GM23248 (cell line): ENCODE data around the gene PATE1. TPM values are rescaled to one million over a fixed set of nuclear protein-coding genes. Genes with fewer than 3 reads are reported as not detected.

Source experiments
- DNase-seq: peaks from one replicate; pipeline ENCODE4 v3.0.0-alpha.2; 2015
- H2AFZ ChIP-seq: fragments of 200-600 bp; sonication (generic); 2 replicates; pipeline ENCODE4 v1.6.1; 2016; ENCODE audit warnings: antibody characterized with exemption
- H3F3A ChIP-seq: fragments of 200-600 bp; sonication (generic); 2 replicates; pipeline ENCODE4 v1.6.1; 2016; ENCODE audit warnings: mild to moderate bottlenecking, antibody characterized with exemption, mixed run types; ENCODE audit not compliant: insufficient read depth
- H3K27ac ChIP-seq: fragments of 200-600 bp; sonication (generic); 2 replicates; pipeline ENCODE4 v1.5.1; 2016; ENCODE audit warnings: mild to moderate bottlenecking
- H3K27me3 ChIP-seq: fragments of 200-600 bp; sonication (generic); replicated peaks from 2 replicates; pipeline ENCODE4 v1.6.1; 2016; ENCODE audit warnings: mild to moderate bottlenecking; ENCODE audit not compliant: insufficient read depth
- H3K36me3 ChIP-seq: fragments of 200-600 bp; sonication (generic); 2 replicates; pipeline ENCODE4 v1.6.1; 2016; ENCODE audit warnings: low read depth, mild to moderate bottlenecking
- H3K4me1 ChIP-seq: fragments of 200-600 bp; sonication (generic); 2 replicates; pipeline ENCODE4 v1.6.1; 2016; ENCODE audit warnings: mild to moderate bottlenecking; ENCODE audit not compliant: insufficient read depth
- H3K4me2 ChIP-seq: fragments of 200-600 bp; sonication (generic); one replicate; pipeline ENCODE4 v1.6.1; 2016; ENCODE audit warnings: mild to moderate bottlenecking; ENCODE audit not compliant: unreplicated experiment
- H3K4me3 ChIP-seq: fragments of 200-600 bp; sonication (generic); 2 replicates; pipeline ENCODE4 v1.5.1; 2016; ENCODE audit warnings: mild to moderate bottlenecking
- H3K79me2 ChIP-seq: fragments of 200-600 bp; sonication (generic); 2 replicates; pipeline ENCODE4 v1.6.1; 2016; ENCODE audit warnings: mild to moderate bottlenecking; ENCODE audit not compliant: insufficient read depth
- H3K9ac ChIP-seq: fragments of 200-600 bp; sonication (generic); 2 replicates; pipeline ENCODE4 v1.6.1; 2016; ENCODE audit warnings: mild to moderate bottlenecking
- H3K9me2 ChIP-seq: fragments of 200-600 bp; sonication (generic); 2 replicates; pipeline ENCODE4 v1.6.1; 2016; ENCODE audit warnings: mixed run types, mild to moderate bottlenecking, moderate library complexity; ENCODE audit not compliant: insufficient read depth
- H3K9me3 ChIP-seq: fragments of 200-600 bp; sonication (generic); one replicate; pipeline ENCODE4 v1.6.1; 2017; ENCODE audit warnings: low read depth
- H4K20me1 ChIP-seq: fragments of 200-600 bp; sonication (generic); 2 replicates; pipeline ENCODE4 v1.6.0; 2016; ENCODE audit not compliant: insufficient read depth
- EZH2 ChIP-seq: fragments of 200-600 bp; sonication (generic); IDR thresholded peaks from 2 replicates; pipeline ENCODE4 v1.6.1; 2018; ENCODE audit warnings: antibody characterized with exemption, mild to moderate bottlenecking; ENCODE audit not compliant: insufficient read depth, poor library complexity, severe bottlenecking
- EZH2phosphoT487 ChIP-seq: fragments of 200-600 bp; sonication (generic); IDR thresholded peaks from 2 replicates; pipeline ENCODE4 v1.6.1; 2018; ENCODE audit warnings: antibody characterized with exemption, moderate library complexity, mild to moderate bottlenecking, low read depth; ENCODE audit not compliant: insufficient read depth
- WGBS, 2 experiments: methylation state at CpG; one replicate each; pipeline ENCODE4 v1.1.6; 2015 to 2017; ENCODE audit warnings: low lambda C conversion rate in 2 of 2, low coverage in 1 of 2; ENCODE audit errors: missing lambda C conversion rate in 2 of 2; 5-methylcytosine and 5-hydroxymethylcytosine counted together
- in situ Hi-C: fragments of 300-500 bp; cut with MboI; formaldehyde crosslinking; loops from 2 replicates; pipeline ENCODE4 v1.15.0; 2020
- polyA plus RNA-seq: library from polyadenylated mRNA; unstranded; fragments of >200 nt; fragmentation: Nextera tagmentation; extraction: Ambion mirVana; gene quantifications from 2 replicates; pipeline ENCODE4 v1.2.1, GENCODE V29; 2016
- total RNA-seq: library from RNA; depleted of rRNA; stranded (reverse); fragments of >200 nt; shearing (Covaris generic); gene quantifications from 2 replicates; pipeline ENCODE4 v1.2.3, GENCODE V29; 2014

The PATE1 gene
- total and polyA plus RNA-seq, 2 experiments from 2014 or later = not detected

DNA sequence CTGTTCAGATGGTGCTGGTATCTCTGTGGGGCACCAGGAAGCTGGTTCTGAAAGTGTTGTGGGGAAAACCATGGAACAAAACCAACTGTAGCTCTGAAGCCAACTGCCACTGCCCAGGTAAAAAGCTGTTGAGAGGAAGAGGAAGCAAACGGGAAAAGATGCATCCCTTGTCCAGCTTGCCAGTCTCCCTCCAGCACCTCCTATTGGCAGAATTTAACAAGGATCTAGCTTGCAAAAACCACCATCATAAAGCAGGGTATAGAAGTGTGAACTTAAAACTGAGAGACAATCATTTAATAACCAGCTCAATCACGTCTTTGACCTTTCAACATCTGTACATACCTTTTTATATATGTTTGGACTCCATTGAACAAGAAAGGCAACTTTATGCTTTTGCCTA is 4.5 kb downstream of the PATE1 start:
- DNase-seq = no peak
- Histone ChIP-seq H3K27me3 (peaks cover 31% of the 10 kb centered on the region), H3K9me2 (no peaks in the 10 kb centered on the region), H3K9me3 (no peaks in the 10 kb centered on the region), H3K27ac (no peak overlapping the region), H3K4me3 (no peak overlapping the region), H3F3A (no peaks in the 10 kb centered on the region), H3K4me2 (no peak overlapping the region), H2AFZ (no peak overlapping the region), H3K4me1 (no peaks in the 10 kb centered on the region), H3K36me3 (no peaks in the 10 kb centered on the region), H3K79me2 (no peaks in the 10 kb centered on the region), H4K20me1 (no peaks in the 10 kb centered on the region), H3K9ac (no peak overlapping the region)
- in situ Hi-C loops = no loop called here
- 24 to 36% methylated on average over 2 of the region's 2 CpGs for WGBS, 2 experiments
- TF ChIP-seq EZH2 (no peak), EZH2phosphoT487 (no peak)

DNA sequence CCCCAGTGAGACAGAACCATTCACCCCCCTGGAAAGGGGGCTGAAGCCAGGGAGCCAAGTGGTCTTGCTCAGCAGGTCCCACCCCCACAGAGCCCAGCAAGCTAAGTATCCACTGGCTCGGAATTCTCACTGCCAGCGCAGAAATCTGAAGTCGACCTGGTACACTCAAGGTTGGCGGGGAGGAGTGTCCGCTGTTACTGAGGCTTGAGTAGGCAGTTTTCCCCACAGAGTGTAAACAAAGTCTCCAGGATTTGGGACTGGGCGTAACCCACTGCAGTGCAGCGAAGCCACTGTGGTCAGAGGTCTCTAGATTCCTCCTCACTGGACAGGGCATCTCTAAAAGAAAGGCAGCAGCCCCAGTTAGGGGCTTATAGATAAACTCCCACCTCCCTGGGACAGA is 10.0 kb downstream of the PATE1 start:
- Histone ChIP-seq H3K27ac (no peak overlapping the region), H3K9me2 (no peaks in the 10 kb centered on the region), H3K36me3 (no peaks in the 10 kb centered on the region), H3K79me2 (no peaks in the 10 kb centered on the region), H2AFZ (no peak overlapping the region), H3K4me1 (no peaks in the 10 kb centered on the region), H3K4me2 (no peak overlapping the region), H3K4me3 (no peak overlapping the region), H4K20me1 (no peaks in the 10 kb centered on the region), H3K27me3 (peaks cover 19% of the 10 kb centered on the region), H3K9me3 (no peaks in the 10 kb centered on the region), H3K9ac (no peak overlapping the region), H3F3A (no peaks in the 10 kb centered on the region)
- no peak for DNase-seq
- no peak for TF ChIP-seq EZH2
- TF ChIP-seq EZH2phosphoT487 = no peak
- WGBS, 2 experiments = 46 to 57% methylated on average over 7 of the region's 7 CpGs
- in situ Hi-C loops = no loop called here

DNA sequence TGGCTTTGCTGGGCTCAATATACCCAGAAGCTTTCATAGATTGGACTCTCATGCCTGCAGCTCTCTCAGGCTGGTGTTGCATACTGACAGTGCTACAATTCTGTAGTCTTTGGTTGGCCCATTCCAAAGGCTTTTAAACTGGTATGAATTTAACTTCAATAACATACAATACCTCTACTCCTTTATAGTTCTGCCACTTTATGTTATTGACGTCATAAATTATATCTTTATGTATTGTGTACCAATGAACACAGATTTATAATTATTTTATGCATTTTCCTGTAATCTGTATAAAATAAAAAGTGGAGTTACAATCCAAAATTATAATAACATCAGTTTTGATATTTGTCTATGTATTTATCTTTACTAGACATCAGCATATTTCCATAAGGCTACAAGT is 16.4 kb downstream of the PATE1 start:
- H3K9me3 ChIP-seq = no peaks in the 10 kb centered on the region
- WGBS, 2 experiments = 9 to 22% methylated on average over 1 of the region's 1 CpG
- in situ Hi-C loops = no loop called here

DNA sequence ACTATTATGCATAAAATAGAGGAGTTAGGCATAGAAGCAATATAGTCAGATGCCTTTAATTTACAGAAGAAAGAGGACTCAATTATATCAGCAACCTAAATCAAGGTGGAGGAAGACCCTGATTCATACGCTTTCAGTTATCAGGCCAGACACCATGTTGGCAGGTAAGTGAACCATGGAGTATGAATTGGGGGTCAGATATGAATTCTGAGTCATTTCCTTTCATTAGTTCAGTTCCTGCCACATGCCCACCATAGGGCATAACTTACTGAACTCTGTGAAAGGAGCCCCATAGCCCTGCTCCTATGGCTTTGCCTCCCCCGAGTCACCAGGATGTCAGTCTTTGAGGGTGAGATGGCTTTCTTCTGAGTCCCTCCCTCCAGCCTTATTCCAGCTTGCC is 17.4 kb downstream of the PATE1 start:
- TF ChIP-seq EZH2phosphoT487 (no peak), EZH2 (no peak)
- H3K9ac ChIP-seq = no peak overlapping the region
- no peaks in the 10 kb centered on the region for H3F3A ChIP-seq
- no peaks in the 10 kb centered on the region for H3K9me2 ChIP-seq
- no peaks in the 10 kb centered on the region for H3K9me3 ChIP-seq
- WGBS, 2 experiments = 61% methylated on average over 2 of the region's 2 CpGs
- no peaks in the 10 kb centered on the region for H3K36me3 ChIP-seq
- no peak overlapping the region for H3K4me3 ChIP-seq
- H3K4me1 ChIP-seq = no peaks in the 10 kb centered on the region
- in situ Hi-C loops = no loop called here
- H3K4me2 ChIP-seq = no peak overlapping the region
- H3K27ac ChIP-seq = no peak overlapping the region
- no peak for DNase-seq
- H2AFZ ChIP-seq = no peak overlapping the region
- peaks cover 28% of the 10 kb centered on the region for H3K27me3 ChIP-seq
- H3K79me2 ChIP-seq = no peaks in the 10 kb centered on the region
- H4K20me1 ChIP-seq = no peaks in the 10 kb centered on the region

More for the DNA sequence above, 16.4 kb downstream of the PATE1 start:
- no peaks in the 10 kb centered on the region for H4K20me1 ChIP-seq
- H3K4me1 ChIP-seq = no peaks in the 10 kb centered on the region
- H3K27me3 ChIP-seq = peaks cover 28% of the 10 kb centered on the region
- no peaks in the 10 kb centered on the region for H3K36me3 ChIP-seq
- TF ChIP-seq EZH2 (no peak), EZH2phosphoT487 (no peak)
- H3K79me2 ChIP-seq = no peaks in the 10 kb centered on the region
- no peaks in the 10 kb centered on the region for H3F3A ChIP-seq
- H3K4me3 ChIP-seq = no peak overlapping the region
- no peaks in the 10 kb centered on the region for H3K9me2 ChIP-seq
- no peak overlapping the region for H3K4me2 ChIP-seq
- DNase-seq = no peak
- no peak overlapping the region for H3K27ac ChIP-seq
- H3K9ac ChIP-seq = no peak overlapping the region
- H2AFZ ChIP-seq = no peak overlapping the region

DNA sequence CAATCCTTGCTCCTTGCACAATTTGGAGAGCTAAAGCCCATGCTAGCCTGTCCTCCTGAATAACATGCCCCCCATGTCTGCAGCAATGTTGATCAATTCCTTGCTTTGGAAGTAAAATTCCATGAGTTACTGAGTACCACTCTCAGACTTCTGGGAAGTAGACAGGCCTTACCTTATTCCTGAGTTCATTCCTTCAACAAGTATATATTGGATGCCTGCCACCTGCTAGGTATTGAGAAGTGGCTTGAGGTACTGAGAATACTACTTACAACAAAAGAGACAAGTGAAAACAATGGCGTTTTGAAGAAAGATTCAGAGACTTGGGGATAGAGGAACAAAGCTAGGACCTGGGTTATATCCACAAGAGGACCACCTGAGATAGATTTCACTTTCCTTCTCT is 20.2 kb downstream of the PATE1 start:
- Histone ChIP-seq H3K79me2 (no peaks in the 10 kb centered on the region), H3K4me1 (no peaks in the 10 kb centered on the region), H3K36me3 (no peaks in the 10 kb centered on the region), H3K4me3 (no peak overlapping the region), H3K27ac (no peak overlapping the region), H3F3A (no peaks in the 10 kb centered on the region), H4K20me1 (no peaks in the 10 kb centered on the region), H3K27me3 (peaks cover 32% of the 10 kb centered on the region), H3K9me3 (no peaks in the 10 kb centered on the region), H2AFZ (no peak overlapping the region), H3K9ac (no peak overlapping the region), H3K4me2 (no peak overlapping the region), H3K9me2 (no peaks in the 10 kb centered on the region)
- in situ Hi-C loops = no loop called here
- WGBS, 2 experiments = 0% methylated on average over 1 of the region's 1 CpG
- TF ChIP-seq EZH2phosphoT487 = no peak
- no peak for TF ChIP-seq EZH2
- DNase-seq = no peak
